ENCODE data around the gene SHKBP1.
"Not testable (repeated sequence)": the region's sequence is repeated elsewhere in the genome, so short reads cannot be mapped to it uniquely, and the experiment has no call there.

The SHKBP1 gene

GRCh38 chr19:40619333-40620160 lies 42.9 kb downstream of the SHKBP1 start:
- no peak for DNase-seq

GRCh38 chr19:40620161-40620485 lies 43.5 kb downstream of the SHKBP1 start:
- no peak for DNase-seq

- no peak for DNase-seq
Measured at GRCh38 chr19:40621283-40621682, 44.6 kb downstream of the SHKBP1 start.

DNA sequence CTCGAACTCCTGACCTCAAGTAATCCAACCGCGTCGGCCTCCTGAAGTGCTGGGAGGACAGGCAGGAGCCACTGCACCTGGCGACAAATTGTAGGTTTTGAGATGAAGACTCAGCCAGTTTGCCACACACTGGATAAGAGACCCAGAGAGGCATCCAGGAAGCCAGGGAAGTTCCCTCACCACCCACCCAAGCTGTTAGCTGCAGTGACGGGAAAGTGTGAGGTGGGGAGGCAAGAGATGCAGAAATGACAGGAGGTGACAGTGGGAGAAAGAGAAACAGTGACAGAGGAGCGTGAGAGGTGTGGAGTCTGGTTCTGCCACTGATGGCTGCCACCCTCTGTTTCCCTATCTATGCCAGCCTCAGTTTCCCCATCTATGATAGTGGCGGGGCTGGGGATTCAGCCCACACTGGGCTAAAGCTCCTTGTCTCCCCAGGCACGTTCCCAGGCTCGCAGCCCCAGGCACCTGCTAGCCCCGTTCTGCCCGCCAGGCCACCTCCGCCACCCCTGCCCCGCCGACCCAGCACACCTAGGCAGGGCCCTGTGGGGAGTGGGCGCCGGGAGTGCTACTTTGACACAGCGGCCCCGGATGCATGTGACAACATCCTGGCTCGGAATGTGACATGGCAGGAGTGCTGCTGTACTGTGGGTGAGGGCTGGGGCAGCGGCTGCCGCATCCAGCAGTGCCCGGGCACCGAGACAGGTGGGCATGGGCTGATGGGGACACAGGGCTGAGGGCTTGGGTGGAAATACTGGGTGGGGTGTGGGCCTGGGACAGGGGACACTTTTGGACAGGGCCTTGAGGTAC lies 45.5 kb downstream of the SHKBP1 start:
- DNase-seq = no peak

GRCh38 chr19:40622773-40623075 lies 46.1 kb downstream of the SHKBP1 start:
- no peak for DNase-seq

- no peak for DNase-seq
Measured at GRCh38 chr19:40623403-40624251, 47.0 kb downstream of the SHKBP1 start.

DNA sequence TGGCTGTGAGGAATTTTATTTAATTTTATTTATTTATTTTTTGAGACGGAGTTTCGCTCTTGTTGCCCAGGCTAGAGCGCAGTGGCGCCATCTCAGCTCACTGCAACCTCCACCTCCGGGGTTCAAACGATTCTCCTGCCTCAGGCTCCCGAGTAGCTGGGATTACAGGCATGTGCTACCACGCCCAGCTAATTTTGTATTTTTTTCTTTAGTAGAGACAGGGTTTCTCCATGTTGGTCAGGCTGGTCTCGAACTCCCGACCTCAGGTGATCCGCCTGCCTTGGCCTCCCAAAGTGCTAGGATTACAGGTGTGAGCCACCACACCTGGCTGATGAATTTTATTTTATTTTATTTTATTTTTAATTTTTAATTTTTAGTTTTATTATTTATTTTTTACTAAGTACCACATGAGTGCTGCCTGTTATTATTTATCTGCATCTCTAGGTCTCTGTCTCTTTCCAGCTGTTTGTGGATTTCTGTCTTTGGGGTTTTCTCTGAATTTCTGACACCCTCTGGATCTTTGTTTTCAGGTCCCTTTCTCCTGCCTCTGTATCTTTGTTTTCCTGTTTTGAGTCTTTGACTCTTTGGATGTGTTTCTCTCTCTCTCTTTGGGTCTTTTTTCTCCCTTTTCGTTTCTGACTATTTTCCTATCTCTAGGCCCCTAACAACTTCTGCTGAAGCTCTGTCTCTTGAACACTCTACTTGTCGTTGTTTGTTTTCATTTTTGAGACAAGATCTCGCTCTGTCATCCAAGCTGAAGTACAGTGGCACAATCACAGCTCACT lies 47.9 kb downstream of the SHKBP1 start:
- not testable (repeated sequence) for DNase-seq

DNA sequence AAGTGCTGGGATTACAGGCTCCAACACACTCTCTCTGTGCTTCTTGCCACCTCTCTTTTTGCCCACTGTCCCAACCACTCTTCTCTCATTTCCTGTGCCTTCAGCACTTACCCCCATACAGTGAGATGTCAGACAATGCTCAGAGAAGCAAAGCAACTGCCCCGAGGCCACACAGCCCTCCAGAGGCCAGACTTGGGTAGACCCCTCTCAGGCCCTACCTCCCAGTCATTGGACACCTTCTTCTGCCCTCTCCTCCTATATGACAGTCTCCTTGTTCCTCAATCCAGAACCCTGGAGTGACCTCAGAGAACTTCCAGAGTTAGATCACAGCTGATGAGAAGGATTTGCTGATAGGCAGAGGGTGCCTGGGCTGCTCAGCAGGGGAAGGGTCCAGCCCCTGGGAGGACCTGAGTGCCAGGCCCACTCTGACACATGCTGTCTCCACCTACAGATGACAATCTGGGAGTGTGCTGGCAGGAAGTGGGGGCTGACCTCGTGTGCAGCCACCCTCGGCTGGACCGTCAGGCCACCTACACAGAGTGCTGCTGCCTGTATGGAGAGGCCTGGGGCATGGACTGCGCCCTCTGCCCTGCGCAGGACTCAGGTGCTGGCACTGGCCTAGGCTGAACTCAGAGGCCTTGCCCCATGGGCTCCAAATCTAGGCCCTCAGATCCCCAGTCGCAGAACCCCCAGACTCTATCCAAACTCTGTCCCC lies 48.9 kb downstream of the SHKBP1 start:
- no peak for DNase-seq

DNA sequence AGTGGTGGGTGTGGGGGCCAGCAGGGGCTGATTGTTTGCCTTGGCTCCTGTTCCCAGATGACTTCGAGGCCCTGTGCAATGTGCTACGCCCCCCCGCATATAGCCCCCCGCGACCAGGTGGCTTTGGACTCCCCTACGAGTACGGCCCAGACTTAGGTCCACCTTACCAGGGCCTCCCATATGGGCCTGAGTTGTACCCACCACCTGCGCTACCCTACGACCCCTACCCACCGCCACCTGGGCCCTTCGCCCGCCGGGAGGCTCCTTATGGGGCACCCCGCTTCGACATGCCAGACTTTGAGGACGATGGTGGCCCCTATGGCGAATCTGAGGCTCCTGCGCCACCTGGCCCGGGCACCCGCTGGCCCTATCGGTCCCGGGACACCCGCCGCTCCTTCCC lies 50.2 kb downstream of the SHKBP1 start:
- DNase-seq = no peak

- DNase-seq = no peak
Measured at GRCh38 chr19:40627486-40628279, 51.0 kb downstream of the SHKBP1 start.

GRCh38 chr19:40629346-40629745 lies 52.7 kb downstream of the SHKBP1 start:
- no peak for DNase-seq

- no peak for DNase-seq
Measured at GRCh38 chr19:40630571-40631160, 54.0 kb downstream of the SHKBP1 start.

DNA sequence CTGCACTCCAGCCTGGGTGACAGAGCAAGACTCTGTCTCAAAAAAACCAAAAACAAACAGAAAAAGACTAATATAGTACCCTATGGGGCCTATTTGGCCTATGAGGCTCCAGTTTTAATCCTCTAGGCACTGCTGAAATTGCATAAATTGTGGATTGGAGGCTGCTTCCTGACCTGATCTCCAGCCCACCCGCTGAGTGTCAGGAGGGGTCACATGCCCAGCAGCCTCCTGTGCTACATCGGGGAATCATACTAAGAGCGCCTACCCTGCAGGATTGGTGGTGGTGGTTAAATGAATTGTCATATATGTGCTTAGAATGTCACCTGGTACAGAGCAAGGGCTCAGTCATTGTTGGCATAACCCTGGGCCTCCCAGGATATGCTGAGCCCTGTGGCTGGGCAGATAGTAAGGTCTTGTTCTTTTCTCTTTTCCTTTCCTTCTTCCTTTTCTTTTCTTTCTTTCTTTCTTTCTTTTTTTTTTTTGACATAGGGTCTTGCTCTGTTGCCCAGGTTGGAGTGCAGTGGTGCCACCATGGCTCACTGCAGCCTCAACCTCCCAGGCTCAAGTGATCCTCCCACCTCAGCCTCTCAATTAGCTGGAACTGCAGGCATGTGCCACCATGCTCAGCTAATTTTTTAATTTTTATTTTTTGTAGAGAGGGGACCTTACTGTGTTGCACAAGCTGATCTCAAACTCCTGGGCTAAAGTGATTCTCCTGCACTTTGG lies 55.8 kb downstream of the SHKBP1 start:
- DNase-seq = no peak

GRCh38 chr19:40633207-40633606 lies 56.5 kb downstream of the SHKBP1 start:
- DNase-seq = no peak

DNA sequence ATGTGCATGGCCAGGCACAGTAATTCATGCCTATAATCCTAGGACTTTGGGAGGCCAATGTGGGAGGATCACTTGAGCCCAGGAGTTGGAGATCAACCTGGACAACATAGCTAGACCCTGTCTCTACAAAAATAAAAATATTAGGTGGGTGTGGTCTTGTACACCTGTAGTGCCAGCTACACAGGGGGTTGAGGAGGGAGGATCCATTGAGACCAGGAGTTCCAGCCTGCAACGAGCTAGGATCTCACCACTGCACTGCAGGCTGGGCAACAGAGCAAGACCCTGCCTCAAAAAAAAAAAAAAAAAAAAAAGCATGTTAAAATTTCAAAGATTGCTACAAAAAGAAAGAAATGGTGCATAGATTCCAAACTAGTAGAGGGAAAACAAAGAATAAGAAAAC lies 61.7 kb downstream of the SHKBP1 start:
- no peak for DNase-seq

DNA sequence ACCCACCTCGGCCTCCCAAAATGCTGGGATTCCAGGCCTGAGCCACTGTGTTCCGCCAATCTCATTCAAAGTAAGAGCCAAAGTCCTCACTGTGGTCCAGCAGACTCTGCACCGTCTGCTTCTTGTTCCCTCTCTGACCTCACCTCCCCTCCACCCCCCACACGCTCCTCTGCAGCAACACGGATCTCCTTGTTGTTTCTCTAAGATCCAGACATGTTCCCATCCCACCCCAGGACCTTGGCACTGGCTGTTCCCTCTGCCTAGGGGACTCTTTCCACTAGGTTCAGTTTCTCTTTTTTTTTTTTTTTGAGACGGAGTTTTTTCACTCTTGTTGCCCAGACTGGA lies 62.9 kb downstream of the SHKBP1 start:
- DNase-seq = no peak

DNA sequence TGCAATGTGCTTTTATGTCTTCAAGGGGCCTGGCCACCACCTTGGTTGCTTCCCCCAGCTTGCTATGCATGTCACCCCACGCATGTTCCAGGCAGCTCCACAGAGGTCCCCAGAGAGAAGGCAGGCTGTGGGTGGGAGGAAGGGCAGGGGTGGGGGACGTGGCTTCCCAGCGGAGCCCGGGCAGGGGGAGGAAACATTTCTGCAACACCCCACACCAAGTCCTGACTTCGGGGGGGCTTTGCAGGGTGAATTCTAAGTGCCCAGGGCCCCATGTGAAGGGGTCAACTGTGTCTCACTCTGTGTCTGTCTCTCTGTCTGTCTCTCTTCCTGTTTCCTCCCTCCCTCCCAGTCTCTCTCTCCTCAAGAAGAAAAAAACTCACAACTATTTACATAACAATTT lies 64.1 kb downstream of the SHKBP1 start:
- no peak for DNase-seq
